RWPE2 (cell line): Measurements from ENCODE around the gene KRTAP22-2.

Experiments used
- ATAC-seq: fragments of 200-7000 bp; cut with Tn5 transposase; 3 replicates; pipeline ENCODE4 v1.9.1; 2021; ENCODE audit warnings: low read depth
- DNase-seq: peaks from one replicate; pipeline ENCODE4 v3.0.0-alpha.2; 2020; ENCODE audit warnings: low spot score
- H3K27ac ChIP-seq: fragments of 450-650 bp; 2 replicates; pipeline ENCODE4 v1.5.1; 2017; ENCODE audit warnings: mild to moderate bottlenecking; ENCODE audit not compliant: poor library complexity, severe bottlenecking
- H3K27me3 ChIP-seq: fragments of 250-450 bp; sonication (Bioruptor Pico); 2 replicates; pipeline ENCODE4 v1.5.1; 2021; ENCODE audit warnings: mild to moderate bottlenecking, moderate library complexity; ENCODE audit not compliant: insufficient read depth, poor library complexity, severe bottlenecking
- H3K36me3 ChIP-seq: fragments of 250-450 bp; sonication (Bioruptor Pico); 2 replicates; pipeline ENCODE4 v1.5.1; 2020; ENCODE audit warnings: low read depth, mild to moderate bottlenecking, moderate library complexity
- H3K4me1 ChIP-seq: fragments of 250-450 bp; sonication (Bioruptor Pico); 2 replicates; pipeline ENCODE4 v1.5.1; 2021; ENCODE audit warnings: mild to moderate bottlenecking, moderate library complexity; ENCODE audit not compliant: insufficient read depth, poor library complexity, severe bottlenecking
- H3K4me3 ChIP-seq: fragments of 250-450 bp; sonication (Bioruptor Pico); 2 replicates; pipeline ENCODE4 v1.5.1; 2021; ENCODE audit warnings: mild to moderate bottlenecking, moderate library complexity; ENCODE audit not compliant: severe bottlenecking
- H3K9me3 ChIP-seq: fragments of 250-450 bp; sonication (Bioruptor Pico); 2 replicates; pipeline ENCODE4 v1.5.1; 2021; ENCODE audit warnings: mild to moderate bottlenecking, moderate library complexity; ENCODE audit not compliant: severe bottlenecking
- TF ChIP-seq, protein P1 (sequence below): fragments of 450-650 bp; IDR thresholded peaks from one replicate; pipeline ENCODE4 v1.5.1; 2017; ENCODE audit warnings: mild to moderate bottlenecking, moderate library complexity; ENCODE audit not compliant: poor library complexity, severe bottlenecking

The KRTAP22-2 gene

GRCh38 chr21:30615199-30615598, 25.0 kb upstream of the KRTAP22-2 start:
- TF ChIP-seq, protein P1, sequence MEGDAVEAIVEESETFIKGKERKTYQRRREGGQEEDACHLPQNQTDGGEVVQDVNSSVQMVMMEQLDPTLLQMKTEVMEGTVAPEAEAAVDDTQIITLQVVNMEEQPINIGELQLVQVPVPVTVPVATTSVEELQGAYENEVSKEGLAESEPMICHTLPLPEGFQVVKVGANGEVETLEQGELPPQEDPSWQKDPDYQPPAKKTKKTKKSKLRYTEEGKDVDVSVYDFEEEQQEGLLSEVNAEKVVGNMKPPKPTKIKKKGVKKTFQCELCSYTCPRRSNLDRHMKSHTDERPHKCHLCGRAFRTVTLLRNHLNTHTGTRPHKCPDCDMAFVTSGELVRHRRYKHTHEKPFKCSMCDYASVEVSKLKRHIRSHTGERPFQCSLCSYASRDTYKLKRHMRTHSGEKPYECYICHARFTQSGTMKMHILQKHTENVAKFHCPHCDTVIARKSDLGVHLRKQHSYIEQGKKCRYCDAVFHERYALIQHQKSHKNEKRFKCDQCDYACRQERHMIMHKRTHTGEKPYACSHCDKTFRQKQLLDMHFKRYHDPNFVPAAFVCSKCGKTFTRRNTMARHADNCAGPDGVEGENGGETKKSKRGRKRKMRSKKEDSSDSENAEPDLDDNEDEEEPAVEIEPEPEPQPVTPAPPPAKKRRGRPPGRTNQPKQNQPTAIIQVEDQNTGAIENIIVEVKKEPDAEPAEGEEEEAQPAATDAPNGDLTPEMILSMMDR, result no peak
- H3K4me1 ChIP-seq, result peaks cover 6% of the 10 kb centered on the region
- no peaks in the 10 kb centered on the region for H3K9me3 ChIP-seq
- no peak overlapping the region for H3K4me3 ChIP-seq
- H3K36me3 ChIP-seq, result no peaks in the 10 kb centered on the region
- no peak for DNase-seq
- H3K27ac ChIP-seq, result no peak overlapping the region
- ATAC-seq, result no peak
- H3K27me3 ChIP-seq, result no peaks in the 10 kb centered on the region

- Histone ChIP-seq H3K9me3 (no peaks in the 10 kb centered on the region), H3K27me3 (no peaks in the 10 kb centered on the region), H3K4me3 (no peak within 1 kb of the TSS), H3K36me3 (no peaks in the 10 kb centered on the region), H3K27ac (no peak within 1 kb of the TSS), H3K4me1 (no peaks in the 10 kb centered on the region)
- no peak for ATAC-seq
- TF ChIP-seq, protein P1, result no peak
- DNase-seq, result no peak
These were observed 23.6 kb upstream of the KRTAP22-2 start, which contains the start of gene KRTAP6-1 for GRCh38 chr21:30613836-30614235. Gene KRTAP6-1, minus strand, starts transcription at chr21:30613930. Its CDS starts 26 bp downstream, at chr21:30613904.

- H3K27ac ChIP-seq, result no peak overlapping the region
- H3K27me3 ChIP-seq, result no peaks in the 10 kb centered on the region
- H3K36me3 ChIP-seq, result no peaks in the 10 kb centered on the region
- H3K4me1 ChIP-seq, result no peaks in the 10 kb centered on the region
- TF ChIP-seq, protein P1, result no peak
- H3K9me3 ChIP-seq, result no peaks in the 10 kb centered on the region
- no peak for DNase-seq
- ATAC-seq, result no peak
- no peak overlapping the region for H3K4me3 ChIP-seq
These were observed 21.9 kb upstream of the KRTAP22-2 start for GRCh38 chr21:30612132-30612531.

- Histone ChIP-seq H3K4me1 (no peaks in the 10 kb centered on the region), H3K4me3 (no peak overlapping the region), H3K9me3 (no peaks in the 10 kb centered on the region), H3K27ac (no peak overlapping the region), H3K36me3 (no peaks in the 10 kb centered on the region), H3K27me3 (no peaks in the 10 kb centered on the region)
- no peak for ATAC-seq
- DNase-seq, result no peak
- TF ChIP-seq, protein P1, result no peak
These were observed 15.8 kb upstream of the KRTAP22-2 start for GRCh38 chr21:30605968-30606367.

GRCh38 chr21:30600787-30601186, 10.6 kb upstream of the KRTAP22-2 start, which contains the start of gene KRTAP22-1:
Gene KRTAP22-1, plus strand, starts transcription at chr21:30601087.
- no peaks in the 10 kb centered on the region for H3K27me3 ChIP-seq
- TF ChIP-seq, protein P1, result no peak
- ATAC-seq, result no peak
- H3K4me1 ChIP-seq, result no peaks in the 10 kb centered on the region
- no peak within 1 kb of the TSS for H3K27ac ChIP-seq
- DNase-seq, result no peak
- no peaks in the 10 kb centered on the region for H3K36me3 ChIP-seq
- H3K9me3 ChIP-seq, result no peaks in the 10 kb centered on the region
- no peak within 1 kb of the TSS for H3K4me3 ChIP-seq
